ENCODE results near the gene CTSL.

DNA sequence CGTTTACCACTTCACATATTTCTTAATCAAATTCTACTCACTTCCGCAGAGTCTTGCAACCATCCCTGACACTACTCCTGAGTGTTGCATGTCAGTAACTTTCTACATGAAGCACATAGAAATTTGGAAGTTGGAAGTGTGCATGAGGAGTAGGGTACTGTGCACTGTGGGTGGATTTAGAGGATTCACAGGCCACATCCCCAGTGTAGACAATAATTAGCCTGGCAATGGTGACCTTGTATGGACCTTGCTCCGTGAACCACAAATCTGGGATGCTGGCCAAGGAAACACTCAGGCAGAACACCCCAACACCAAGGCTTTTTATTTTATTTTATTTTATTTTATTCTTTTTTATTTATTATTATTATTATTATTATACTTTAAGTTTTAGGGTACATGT is 25.5 kb downstream of the CTSL start:
- TF ChIP-seq FOXK2 (IDR thresholded peaks at IDR 0.05) (no peak), BHLHE40 (IDR thresholded peaks at IDR 0.05; ENCODE audit: borderline replicate concordance) (no peak)
